HG02642 (cell line): ENCODE results near the gene MYRF.

ENCODE experiments used
- ATAC-seq: cut with Tn5 transposase; IDR thresholded peaks from one replicate; pipeline ENCODE4 v1.9.1; 2021; ENCODE audit warnings: mild to moderate bottlenecking; ENCODE audit not compliant: unreplicated experiment, poor library complexity

MYRF gene

DNA sequence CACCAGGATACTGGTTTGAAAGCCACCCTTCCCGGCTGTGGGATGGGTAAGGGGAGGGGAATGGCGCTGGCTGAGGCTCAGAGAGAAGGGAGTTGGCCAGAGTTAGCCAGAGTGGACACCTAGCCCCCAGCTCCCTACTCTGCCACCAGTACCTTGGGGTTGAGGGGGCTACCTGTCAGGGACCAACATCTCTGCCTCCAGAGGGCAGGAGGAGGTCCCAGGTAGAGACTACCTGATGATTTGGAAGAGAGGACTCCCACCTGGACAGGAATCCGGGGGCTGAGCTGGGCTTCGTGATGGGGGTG lies 3.7 kb downstream of the MYRF start:
- no peak for ATAC-seq

GRCh38 chr11:61756452-61757212 lies 4.2 kb downstream of the MYRF start:
- ATAC-seq = no peak

- ATAC-seq = no peak
Measured at GRCh38 chr11:61757213-61757862, 4.9 kb downstream of the MYRF start.

DNA sequence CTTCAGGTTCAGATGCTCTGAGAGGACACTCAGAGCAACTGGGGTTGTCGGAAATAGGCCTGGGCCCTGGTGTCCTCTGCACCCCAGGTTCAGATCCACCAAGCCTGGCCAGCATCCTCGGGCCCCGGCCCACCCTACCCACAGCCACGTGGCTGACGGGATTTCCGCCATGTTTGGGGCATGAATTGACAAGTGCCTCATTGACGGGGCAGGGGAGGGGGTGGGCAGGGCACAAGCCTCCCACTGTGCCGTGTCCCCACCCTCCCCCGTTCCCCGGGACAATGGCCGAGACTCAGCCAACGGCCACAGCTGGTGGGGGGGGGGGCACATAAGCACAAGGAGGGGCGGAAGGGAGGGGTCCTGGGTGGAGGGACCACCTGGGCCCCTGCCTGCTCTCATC lies 8.5 kb downstream of the MYRF start:
- ATAC-seq = no peak

DNA sequence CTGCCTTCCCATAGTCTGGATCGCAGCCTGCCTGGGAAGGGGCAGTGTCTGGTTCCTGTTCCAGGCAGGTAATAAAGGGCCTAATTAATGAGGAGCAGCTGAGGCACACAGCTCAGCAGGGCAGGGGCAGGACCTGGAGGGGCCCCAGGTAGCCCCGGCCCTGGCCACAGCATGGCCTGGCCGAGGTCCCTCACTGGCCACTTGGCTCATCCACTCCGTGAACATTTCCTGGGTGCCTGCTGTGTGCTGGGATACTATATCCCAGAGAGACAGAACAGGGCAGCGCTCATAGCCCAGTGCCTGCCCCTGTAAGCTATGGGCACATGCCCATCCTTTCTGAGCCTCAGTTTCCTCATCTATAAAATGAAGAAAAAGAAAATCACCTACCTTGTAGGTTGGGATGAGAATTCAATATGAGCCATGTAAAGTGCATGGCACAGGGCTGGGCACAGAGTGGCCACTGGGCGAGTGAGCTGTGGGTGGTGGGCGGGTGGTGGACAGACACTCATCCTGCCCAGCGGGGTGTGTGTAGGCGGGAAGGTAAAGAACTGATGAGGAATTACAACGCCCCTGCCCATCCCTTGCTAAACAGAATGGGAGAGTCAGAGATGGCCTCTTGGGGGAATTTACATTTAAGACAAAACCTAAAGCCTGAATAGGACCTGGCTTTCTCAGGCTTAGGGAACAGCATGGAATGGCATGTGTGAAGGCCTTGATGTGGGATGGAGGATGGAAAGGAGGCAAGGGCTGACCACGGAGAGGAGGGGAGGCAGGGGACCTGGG lies 9.2 kb downstream of the MYRF start:
- no peak for ATAC-seq

GRCh38 chr11:61762223-61762615 lies 9.8 kb downstream of the MYRF start:
- ATAC-seq = no peak

DNA sequence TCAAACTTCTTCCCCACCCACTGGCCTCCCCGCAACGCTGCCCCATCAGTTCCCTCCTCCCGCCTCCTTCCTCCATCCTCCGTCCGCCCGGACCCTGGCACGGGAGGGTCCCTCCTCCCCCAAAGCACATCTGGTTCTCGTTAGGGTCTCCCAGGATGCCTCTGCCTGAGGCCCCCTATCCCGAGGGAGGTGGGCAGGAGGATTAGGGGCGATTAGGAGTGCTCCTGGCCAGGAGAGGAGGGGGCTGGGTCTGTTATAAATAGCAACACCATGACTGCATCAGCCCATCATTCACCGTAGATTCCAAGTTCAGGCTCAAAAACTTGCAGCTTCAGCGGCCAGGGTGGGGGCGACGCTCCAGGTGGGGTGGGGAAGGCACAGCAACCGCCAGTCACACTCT lies 10.4 kb downstream of the MYRF start:
- ATAC-seq = no peak

GRCh38 chr11:61763930-61764605 lies 11.6 kb downstream of the MYRF start:
- ATAC-seq = no peak

DNA sequence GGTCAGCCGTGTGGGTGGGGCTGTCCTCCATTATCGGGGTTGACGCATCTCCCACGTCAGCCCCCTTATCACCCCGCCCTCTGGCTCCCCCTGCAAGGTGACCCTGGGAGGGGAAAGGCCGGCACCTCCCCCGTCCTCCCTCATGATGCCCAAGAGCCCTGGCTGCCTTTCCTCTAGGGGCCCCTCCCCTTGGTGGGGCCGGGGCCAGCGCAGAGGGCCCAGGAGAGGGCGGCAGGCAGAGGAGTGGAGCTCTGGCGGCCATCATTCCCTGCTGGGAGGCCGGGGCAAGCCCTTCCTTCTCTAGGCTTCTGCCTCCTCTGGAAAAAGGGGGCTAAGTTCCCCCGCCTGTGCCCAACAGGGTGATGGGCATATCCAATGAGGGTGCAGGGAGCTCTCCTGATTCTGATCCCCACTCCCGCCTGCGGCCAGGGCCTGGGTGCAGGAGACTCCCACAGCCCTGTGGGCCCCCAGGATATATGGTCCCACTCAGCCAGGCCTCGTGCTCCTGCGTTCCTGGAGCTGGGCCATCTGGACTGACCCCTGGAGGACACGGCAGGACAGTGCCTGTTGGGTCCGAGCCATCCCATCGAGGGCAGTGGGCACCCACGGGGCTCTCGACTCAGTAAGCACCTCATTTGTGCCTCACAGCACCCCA lies 12.3 kb downstream of the MYRF start:
- ATAC-seq = no peak

GRCh38 chr11:61765550-61766253 lies 13.3 kb downstream of the MYRF start:
- no peak for ATAC-seq

DNA sequence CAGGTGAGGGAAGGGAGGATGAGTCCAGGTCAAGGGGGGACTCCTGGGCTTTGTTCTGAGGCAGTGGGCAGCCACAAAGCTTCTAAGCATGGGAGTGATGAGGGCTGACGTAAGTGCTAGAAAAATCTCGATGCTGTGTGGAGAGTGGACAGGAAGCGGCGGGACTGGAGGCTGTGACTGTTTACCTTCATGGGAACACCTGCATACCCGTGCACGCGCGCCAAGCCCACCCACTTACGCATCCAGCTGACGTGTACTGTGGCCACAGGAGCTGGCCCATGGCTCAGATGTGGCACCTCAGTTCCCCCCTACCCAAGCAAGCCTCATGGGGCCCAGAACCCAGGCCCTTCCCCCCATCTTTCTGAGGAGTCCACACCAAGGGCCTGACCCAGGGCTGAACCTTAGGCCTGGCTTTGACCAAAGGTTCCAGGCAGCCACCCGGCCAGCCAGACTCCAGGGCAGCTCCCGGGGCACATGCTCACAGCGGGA lies 14.0 kb downstream of the MYRF start:
- ATAC-seq = no peak

- no peak for ATAC-seq
Measured at GRCh38 chr11:61768376-61769076, 16.1 kb downstream of the MYRF start.

- ATAC-seq = no peak
Measured at GRCh38 chr11:61769169-61769920, 16.9 kb downstream of the MYRF start.

DNA sequence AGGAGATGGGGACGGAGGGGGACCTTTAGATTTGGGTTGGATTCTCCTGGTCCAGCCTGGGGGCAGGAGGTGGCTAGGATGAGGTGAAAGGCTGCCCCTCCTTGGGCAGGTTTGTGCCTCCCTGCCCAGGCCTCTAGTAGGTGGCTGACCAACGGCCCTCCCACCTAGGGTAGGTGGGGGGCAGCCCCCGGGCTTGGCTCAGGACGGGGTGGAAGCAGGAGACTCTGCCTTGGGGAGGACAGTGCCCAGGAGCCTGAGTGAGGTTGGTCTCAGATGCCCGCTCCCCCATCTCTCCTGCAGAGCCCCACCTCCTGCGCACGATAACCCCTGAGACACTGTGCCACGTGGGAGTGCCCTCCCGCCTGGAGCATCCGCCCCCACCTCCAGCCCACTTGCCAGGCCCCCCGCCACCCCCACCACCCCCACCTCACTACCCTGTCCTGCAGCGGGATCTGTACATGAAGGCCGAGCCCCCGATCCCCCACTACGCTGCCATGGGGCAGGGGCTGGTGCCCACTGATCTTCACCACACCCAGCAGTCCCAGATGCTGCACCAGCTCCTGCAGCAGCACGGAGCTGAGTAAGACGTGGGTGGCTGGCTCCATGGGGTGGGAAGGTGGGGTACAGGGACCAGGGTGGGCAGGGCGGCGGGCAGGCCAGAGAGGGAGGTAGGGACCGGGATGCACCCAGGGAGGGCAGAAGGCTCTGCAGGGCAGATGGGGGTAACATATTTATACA lies 17.7 kb downstream of the MYRF start:
- ATAC-seq = no peak

DNA sequence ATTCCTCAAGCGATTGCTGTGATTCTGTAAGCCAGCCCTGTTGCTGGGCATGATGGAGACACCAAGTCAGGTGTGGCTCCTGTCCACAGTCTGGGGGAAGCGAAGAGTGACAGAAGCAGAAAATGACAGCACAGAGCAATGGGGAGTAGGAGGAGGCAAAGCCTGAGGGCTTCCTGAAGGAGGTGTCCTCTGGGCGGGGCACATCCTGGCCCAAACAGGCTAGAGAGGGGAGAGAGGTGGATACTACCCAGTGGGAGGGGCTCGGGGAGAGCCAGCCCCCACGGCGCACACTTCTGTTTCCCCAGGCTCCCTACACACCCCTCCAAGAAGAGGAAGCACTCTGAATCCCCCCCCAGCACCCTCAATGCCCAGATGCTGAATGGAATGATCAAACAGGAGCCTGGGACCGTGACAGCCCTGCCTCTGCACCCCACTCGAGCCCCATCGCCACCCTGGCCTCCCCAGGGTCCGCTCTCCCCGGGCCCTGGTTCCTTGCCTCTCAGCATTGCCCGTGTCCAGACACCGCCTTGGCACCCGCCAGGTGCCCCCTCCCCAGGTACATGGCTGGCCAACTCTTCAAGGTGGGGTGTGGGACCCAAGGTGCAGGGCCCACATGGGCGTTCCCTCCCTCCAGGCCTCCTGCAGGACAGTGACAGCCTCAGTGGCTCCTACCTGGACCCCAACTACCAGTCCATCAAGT lies 18.9 kb downstream of the MYRF start:
- ATAC-seq = no peak

- ATAC-seq = no peak
Measured at GRCh38 chr11:61771985-61772455, 19.6 kb downstream of the MYRF start.

DNA sequence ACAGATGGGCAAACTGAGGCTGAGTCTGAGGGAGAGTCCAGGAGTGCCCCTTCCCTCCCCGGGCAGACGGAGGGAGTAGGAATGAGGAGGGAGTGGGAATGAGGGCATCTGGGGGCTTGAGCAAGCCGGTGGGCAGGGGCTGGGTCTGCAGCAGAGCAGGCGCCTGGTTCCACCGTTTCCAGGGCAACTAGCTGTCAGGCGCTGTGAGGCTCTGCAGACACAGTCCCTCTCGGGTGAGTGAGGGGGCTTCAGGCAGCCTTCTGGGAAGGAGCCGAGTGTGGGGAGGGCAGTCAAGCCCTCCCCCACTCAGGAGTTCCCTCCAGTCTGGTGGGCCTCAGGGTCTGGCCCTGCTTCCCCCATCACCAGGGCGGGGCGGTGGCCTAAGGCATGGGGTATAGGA lies 20.9 kb downstream of the MYRF start:
- ATAC-seq = no peak
